Measurements from ENCODE around the gene EIF3L.

EIF3L gene

GRCh38 chr22:37930270-37930951 is 81.2 kb downstream of the EIF3L start:
- peak; percentile 25 for DNase-seq

GRCh38 chr22:37930952-37931440 is 81.8 kb downstream of the EIF3L start:
- DNase-seq: no peak

- no peak for DNase-seq
Observed at GRCh38 chr22:37931893-37932389, 82.7 kb downstream of the EIF3L start.

GRCh38 chr22:37932401-37932800 is 83.2 kb downstream of the EIF3L start:
- DNase-seq: no peak

GRCh38 chr22:37932821-37933578 is 83.8 kb downstream of the EIF3L start:
- no peak for DNase-seq

GRCh38 chr22:37933711-37934376 is 84.6 kb downstream of the EIF3L start:
- DNase-seq: peak; percentile 88

All from CD4-positive, alpha-beta T cell treated with Interleukin-17A for 4 hours (primary cell).